Measurements from ENCODE around the gene INSR. TPM values are rescaled to one million over a fixed set of nuclear protein-coding genes. Genes with fewer than 3 reads are reported as not detected.

Gene INSR
- total RNA-seq, 2 donors from 2014 or later: 50.8 to 118 TPM

GRCh38 chr19:7292950-7293761 is 1.1 kb downstream of the INSR start:
- H3K36me3 ChIP-seq: no peaks in the 10 kb centered on the region
- peak; percentile 60 for DNase-seq (ENCODE audit: low spot score)
- no peaks in the 10 kb centered on the region for H3K27me3 ChIP-seq
- peak overlapping the region; percentile 92 to 95 for H3K27ac ChIP-seq
- TF ChIP-seq, protein P1, sequence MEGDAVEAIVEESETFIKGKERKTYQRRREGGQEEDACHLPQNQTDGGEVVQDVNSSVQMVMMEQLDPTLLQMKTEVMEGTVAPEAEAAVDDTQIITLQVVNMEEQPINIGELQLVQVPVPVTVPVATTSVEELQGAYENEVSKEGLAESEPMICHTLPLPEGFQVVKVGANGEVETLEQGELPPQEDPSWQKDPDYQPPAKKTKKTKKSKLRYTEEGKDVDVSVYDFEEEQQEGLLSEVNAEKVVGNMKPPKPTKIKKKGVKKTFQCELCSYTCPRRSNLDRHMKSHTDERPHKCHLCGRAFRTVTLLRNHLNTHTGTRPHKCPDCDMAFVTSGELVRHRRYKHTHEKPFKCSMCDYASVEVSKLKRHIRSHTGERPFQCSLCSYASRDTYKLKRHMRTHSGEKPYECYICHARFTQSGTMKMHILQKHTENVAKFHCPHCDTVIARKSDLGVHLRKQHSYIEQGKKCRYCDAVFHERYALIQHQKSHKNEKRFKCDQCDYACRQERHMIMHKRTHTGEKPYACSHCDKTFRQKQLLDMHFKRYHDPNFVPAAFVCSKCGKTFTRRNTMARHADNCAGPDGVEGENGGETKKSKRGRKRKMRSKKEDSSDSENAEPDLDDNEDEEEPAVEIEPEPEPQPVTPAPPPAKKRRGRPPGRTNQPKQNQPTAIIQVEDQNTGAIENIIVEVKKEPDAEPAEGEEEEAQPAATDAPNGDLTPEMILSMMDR (IDR thresholded peaks at IDR 0.05): peak in 1 of 2 donors; percentile 8
- H3K4me1 ChIP-seq: peaks cover 0 to 23% of the 10 kb centered on the region in 2 donors
- H3K9me3 ChIP-seq: no peaks in the 10 kb centered on the region
- H3K4me3 ChIP-seq: peak overlapping the region; percentile 80 to 89

- H3K9me3 ChIP-seq: no peaks in the 10 kb centered on the region
- TF ChIP-seq, protein P1 (IDR thresholded peaks at IDR 0.05): no peak
- peak overlapping the region; percentile 80 to 89 for H3K4me3 ChIP-seq
- no peak for DNase-seq (ENCODE audit: low spot score)
- H3K36me3 ChIP-seq: no peaks in the 10 kb centered on the region
- peaks cover 0 to 23% of the 10 kb centered on the region in 2 donors for H3K4me1 ChIP-seq
- no peaks in the 10 kb centered on the region for H3K27me3 ChIP-seq
- H3K27ac ChIP-seq: peak overlapping the region; percentile 92 to 95
Observed at GRCh38 chr19:7292352-7292949, 1.8 kb downstream of the INSR start.

GRCh38 chr19:7288977-7289376 is 5.2 kb downstream of the INSR start:
- Histone ChIP-seq H3K9me3 (no peaks in the 10 kb centered on the region), H3K4me1 (peaks cover 0 to 16% of the 10 kb centered on the region in 2 donors), H3K36me3 (no peaks in the 10 kb centered on the region), H3K27ac (peak overlapping the region in 1 of 2 donors; percentile 31), H3K4me3 (no peak overlapping the region), H3K27me3 (no peaks in the 10 kb centered on the region)
- DNase-seq (ENCODE audit: low spot score): no peak
- TF ChIP-seq, protein P1 (IDR thresholded peaks at IDR 0.05): no peak

GRCh38 chr19:7288131-7288530 is 6.1 kb downstream of the INSR start:
- DNase-seq (ENCODE audit: low spot score): no peak
- no peaks in the 10 kb centered on the region for H3K9me3 ChIP-seq
- H3K27me3 ChIP-seq: no peaks in the 10 kb centered on the region
- no peak overlapping the region for H3K27ac ChIP-seq
- H3K36me3 ChIP-seq: no peaks in the 10 kb centered on the region
- TF ChIP-seq, protein P1 (IDR thresholded peaks at IDR 0.05): no peak
- peaks cover 0 to 15% of the 10 kb centered on the region in 2 donors for H3K4me1 ChIP-seq
- no peak overlapping the region for H3K4me3 ChIP-seq

- DNase-seq (ENCODE audit: low spot score): no peak
- Histone ChIP-seq H3K27me3 (no peaks in the 10 kb centered on the region), H3K27ac (no peak overlapping the region), H3K4me1 (peaks cover 0 to 11% of the 10 kb centered on the region in 2 donors), H3K9me3 (no peaks in the 10 kb centered on the region), H3K4me3 (no peak overlapping the region), H3K36me3 (no peaks in the 10 kb centered on the region)
- TF ChIP-seq, protein P1 (IDR thresholded peaks at IDR 0.05): no peak
Observed at GRCh38 chr19:7287722-7288121, 6.5 kb downstream of the INSR start.
